HL-60 (cell line): ENCODE data around the gene CDH23.

Source experiments
- CTCF ChIP-seq: IDR thresholded peaks from one replicate; pipeline ENCODE4 v1.5.1; 2011; ENCODE audit warnings: low read length, control low read depth, inconsistent platforms; ENCODE audit not compliant: insufficient read depth
- POLR2AphosphoS5 ChIP-seq: IDR thresholded peaks from 2 replicates; pipeline ENCODE4 v1.6.1; 2012; ENCODE audit warnings: low read depth
- REST ChIP-seq: IDR thresholded peaks from 2 replicates; pipeline ENCODE4 v1.6.1; 2012; ENCODE audit warnings: low read depth; ENCODE audit not compliant: insufficient replicate concordance

- TF ChIP-seq CTCF (no peak), POLR2AphosphoS5 (no peak), REST (no peak)
Measured at GRCh38 chr10:71616817-71617654, 220.3 kb downstream of the CDH23 start.
